ENCODE measurements around the gene ACSS3.

DNA sequence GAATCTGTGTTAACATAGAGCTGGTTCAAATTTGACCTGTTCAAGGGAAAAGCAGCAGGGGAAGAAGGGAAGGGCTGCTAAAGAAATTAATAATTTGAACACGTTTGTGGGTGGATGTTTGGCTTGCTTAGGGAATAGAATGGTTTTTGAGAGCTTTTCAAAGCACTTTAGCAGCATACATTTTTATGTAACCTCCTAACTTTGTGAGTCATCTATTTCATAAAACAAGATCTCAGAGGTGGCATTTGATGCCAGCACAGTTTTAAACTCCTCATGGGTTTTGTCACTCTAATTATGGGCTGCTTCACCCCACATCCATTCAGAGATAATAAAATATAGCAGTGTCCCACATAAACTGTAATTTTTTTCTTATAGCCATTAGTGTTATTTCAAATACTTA is 143.8 kb downstream of the ACSS3 start:
- TF ChIP-seq RAD21 (IDR thresholded peaks at IDR 0.05) (no peak), JUND (IDR thresholded peaks at IDR 0.05) (no peak), SP1 (IDR thresholded peaks at IDR 0.05) (no peak), HNF4A (conservative IDR thresholded peaks at IDR 0.05) (no peak), TAF1 (conservative IDR thresholded peaks at IDR 0.05) (no peak), EGR1 (IDR thresholded peaks at IDR 0.05; ENCODE audit: low read depth in 2 of 2) (no peak)
- TF ChIP-seq, protein P1, sequence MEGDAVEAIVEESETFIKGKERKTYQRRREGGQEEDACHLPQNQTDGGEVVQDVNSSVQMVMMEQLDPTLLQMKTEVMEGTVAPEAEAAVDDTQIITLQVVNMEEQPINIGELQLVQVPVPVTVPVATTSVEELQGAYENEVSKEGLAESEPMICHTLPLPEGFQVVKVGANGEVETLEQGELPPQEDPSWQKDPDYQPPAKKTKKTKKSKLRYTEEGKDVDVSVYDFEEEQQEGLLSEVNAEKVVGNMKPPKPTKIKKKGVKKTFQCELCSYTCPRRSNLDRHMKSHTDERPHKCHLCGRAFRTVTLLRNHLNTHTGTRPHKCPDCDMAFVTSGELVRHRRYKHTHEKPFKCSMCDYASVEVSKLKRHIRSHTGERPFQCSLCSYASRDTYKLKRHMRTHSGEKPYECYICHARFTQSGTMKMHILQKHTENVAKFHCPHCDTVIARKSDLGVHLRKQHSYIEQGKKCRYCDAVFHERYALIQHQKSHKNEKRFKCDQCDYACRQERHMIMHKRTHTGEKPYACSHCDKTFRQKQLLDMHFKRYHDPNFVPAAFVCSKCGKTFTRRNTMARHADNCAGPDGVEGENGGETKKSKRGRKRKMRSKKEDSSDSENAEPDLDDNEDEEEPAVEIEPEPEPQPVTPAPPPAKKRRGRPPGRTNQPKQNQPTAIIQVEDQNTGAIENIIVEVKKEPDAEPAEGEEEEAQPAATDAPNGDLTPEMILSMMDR (IDR thresholded peaks at IDR 0.05; ENCODE audit: low read depth, low read length, missing input control): no peak
- TF ChIP-seq, protein P2, sequence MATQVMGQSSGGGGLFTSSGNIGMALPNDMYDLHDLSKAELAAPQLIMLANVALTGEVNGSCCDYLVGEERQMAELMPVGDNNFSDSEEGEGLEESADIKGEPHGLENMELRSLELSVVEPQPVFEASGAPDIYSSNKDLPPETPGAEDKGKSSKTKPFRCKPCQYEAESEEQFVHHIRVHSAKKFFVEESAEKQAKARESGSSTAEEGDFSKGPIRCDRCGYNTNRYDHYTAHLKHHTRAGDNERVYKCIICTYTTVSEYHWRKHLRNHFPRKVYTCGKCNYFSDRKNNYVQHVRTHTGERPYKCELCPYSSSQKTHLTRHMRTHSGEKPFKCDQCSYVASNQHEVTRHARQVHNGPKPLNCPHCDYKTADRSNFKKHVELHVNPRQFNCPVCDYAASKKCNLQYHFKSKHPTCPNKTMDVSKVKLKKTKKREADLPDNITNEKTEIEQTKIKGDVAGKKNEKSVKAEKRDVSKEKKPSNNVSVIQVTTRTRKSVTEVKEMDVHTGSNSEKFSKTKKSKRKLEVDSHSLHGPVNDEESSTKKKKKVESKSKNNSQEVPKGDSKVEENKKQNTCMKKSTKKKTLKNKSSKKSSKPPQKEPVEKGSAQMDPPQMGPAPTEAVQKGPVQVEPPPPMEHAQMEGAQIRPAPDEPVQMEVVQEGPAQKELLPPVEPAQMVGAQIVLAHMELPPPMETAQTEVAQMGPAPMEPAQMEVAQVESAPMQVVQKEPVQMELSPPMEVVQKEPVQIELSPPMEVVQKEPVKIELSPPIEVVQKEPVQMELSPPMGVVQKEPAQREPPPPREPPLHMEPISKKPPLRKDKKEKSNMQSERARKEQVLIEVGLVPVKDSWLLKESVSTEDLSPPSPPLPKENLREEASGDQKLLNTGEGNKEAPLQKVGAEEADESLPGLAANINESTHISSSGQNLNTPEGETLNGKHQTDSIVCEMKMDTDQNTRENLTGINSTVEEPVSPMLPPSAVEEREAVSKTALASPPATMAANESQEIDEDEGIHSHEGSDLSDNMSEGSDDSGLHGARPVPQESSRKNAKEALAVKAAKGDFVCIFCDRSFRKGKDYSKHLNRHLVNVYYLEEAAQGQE (IDR thresholded peaks at IDR 0.05): no peak
- TF ChIP-seq, protein P3, sequence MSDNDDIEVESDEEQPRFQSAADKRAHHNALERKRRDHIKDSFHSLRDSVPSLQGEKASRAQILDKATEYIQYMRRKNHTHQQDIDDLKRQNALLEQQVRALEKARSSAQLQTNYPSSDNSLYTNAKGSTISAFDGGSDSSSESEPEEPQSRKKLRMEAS (IDR thresholded peaks at IDR 0.05): no peak

Measured in liver (tissue), 3 donors.